Naive B cell (primary cell): ENCODE data around the gene SPTLC2. TPM values are rescaled to one million over a fixed set of nuclear protein-coding genes. Genes with fewer than 3 reads are reported as not detected.

Source experiments
- ATAC-seq, 2 donors: fragments of 150-1000 bp; cut with Tn5 transposase; 2 replicates each; pipeline ENCODE4 v1.10.0; 2021; ENCODE audit warnings: low read depth in 2 of 2, mild to moderate bottlenecking in 2 of 2, moderate library complexity in 2 of 2
- DNase-seq: peaks from one replicate; pipeline ENCODE4 v3.0.0; 2022
- H3K27ac Mint-ChIP-seq, 6 donors: one replicate each; pipeline ENCODE4 v1.8.0; 2020 to 2022; ENCODE audit warnings: mild to moderate bottlenecking in 6 of 6, mixed read lengths in 6 of 6, moderate library complexity in 5 of 6, inconsistent platforms in 2 of 6
- H3K27me3 Mint-ChIP-seq, 3 donors: one replicate each; pipeline ENCODE4 v1.8.0; 2021 to 2022; ENCODE audit warnings: mixed read lengths in 3 of 3, mild to moderate bottlenecking in 1 of 3
- H3K36me3 Mint-ChIP-seq, 2 donors: one replicate each; pipeline ENCODE4 v1.8.0; 2020 to 2022; ENCODE audit warnings: mixed read lengths in 2 of 2, inconsistent platforms in 1 of 2, mild to moderate bottlenecking in 1 of 2
- H3K4me1 Mint-ChIP-seq, 3 donors: one replicate each; pipeline ENCODE4 v1.8.0; 2020 to 2022; ENCODE audit warnings: mixed read lengths in 3 of 3, inconsistent platforms in 1 of 3, mild to moderate bottlenecking in 1 of 3, moderate library complexity in 1 of 3
- H3K4me3 Mint-ChIP-seq, 8 donors: one replicate each; pipeline ENCODE4 v1.8.0; 2020 to 2022; ENCODE audit warnings: mild to moderate bottlenecking in 8 of 8, mixed read lengths in 8 of 8, moderate library complexity in 8 of 8, inconsistent platforms in 2 of 8
- H3K9me3 Mint-ChIP-seq, 7 donors: one replicate each; pipeline ENCODE4 v1.8.0; 2020 to 2022; ENCODE audit warnings: mixed read lengths in 7 of 7, mild to moderate bottlenecking in 5 of 7, inconsistent platforms in 2 of 7, moderate library complexity in 1 of 7
- polyA plus RNA-seq, 6 donors: library from polyadenylated mRNA; unstranded; fragments of 300-500 nt; fragmentation: Illumina TruSeq; gene quantifications; one replicate each; pipeline ENCODE4 v1.2.3, GENCODE V29; 2021; ENCODE audit warnings: low read depth in 6 of 6

SPTLC2 gene
- polyA plus RNA-seq, 6 donors from 2014 or later, result 2.1 to 37.2 (median 32.8) TPM

DNA sequence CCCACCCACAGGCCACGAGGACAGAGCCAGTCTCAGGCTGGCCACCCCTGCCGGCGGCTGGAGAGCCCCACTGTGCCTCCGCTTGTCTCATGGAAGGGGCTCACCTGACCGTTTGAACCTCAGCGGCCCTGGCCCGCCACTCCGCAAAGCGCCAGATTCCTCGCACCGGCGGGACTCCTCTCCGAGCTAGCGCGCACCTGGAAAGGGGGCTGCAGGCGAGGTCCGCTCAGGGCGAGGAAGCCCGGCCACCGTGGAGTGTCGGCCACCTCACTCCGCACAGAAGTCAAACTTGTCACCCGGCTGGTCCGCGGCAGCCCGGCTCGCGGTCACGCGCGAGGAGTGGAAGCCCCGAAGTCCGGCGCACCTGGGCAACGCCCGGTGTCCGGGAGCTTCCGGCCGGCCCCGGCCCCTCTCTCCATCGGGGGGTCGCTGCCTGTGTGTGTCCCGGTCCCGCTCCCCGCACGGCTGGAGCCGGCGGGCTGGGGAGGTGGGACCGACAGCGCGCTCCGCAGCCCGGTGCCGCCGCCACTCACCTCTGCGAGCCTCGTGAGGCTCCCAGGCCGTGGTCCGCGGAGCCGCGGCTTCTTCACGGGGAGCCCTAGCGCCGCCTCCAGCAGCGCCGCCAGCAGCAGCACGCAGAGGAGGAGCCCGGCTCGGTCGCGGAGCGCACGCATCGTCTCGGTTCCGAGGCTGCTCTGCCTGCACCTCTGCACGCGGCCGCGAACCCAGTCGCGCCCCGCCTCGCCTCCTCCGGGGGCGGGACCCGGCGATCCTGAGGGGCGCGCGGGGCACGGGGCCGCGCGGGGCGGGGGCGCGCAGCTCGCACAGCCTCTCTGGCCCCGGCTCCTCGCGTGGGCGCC lies 118.1 kb downstream of the SPTLC2 start, which contains the start of gene ISM2:
ISM2 (minus strand) TSS at position 697 of the 860 bp plus-strand sequence; CDS start at position 674, 23 bp downstream.
- Mint-ChIP-seq H3K36me3 (peaks cover 4 to 5% of the 10 kb centered on the region in 2 donors), H3K9me3 (peaks cover 0 to 5% (median 3%) of the 10 kb centered on the region in 7 donors), H3K4me3 (peak within 1 kb of the TSS; percentile 70 to 89 (median 84)), H3K27me3 (peaks cover 17 to 42% (median 20%) of the 10 kb centered on the region in 3 donors), H3K4me1 (peaks cover 13 to 22% (median 20%) of the 10 kb centered on the region in 3 donors), H3K27ac (peak within 1 kb of the TSS in 1 of 6 donors; percentile 56)
- DNase-seq, result peak; percentile 47
- peak; percentile 89 to 92 for ATAC-seq

- Mint-ChIP-seq H3K36me3 (no peaks in the 10 kb centered on the region), H3K27me3 (peaks cover 17 to 39% (median 20%) of the 10 kb centered on the region in 3 donors), H3K9me3 (no peaks in the 10 kb centered on the region), H3K4me3 (peak overlapping the region in 1 of 8 donors; percentile 72), H3K4me1 (peaks cover 13 to 19% (median 18%) of the 10 kb centered on the region in 3 donors), H3K27ac (no peak overlapping the region)
- DNase-seq (no peak), ATAC-seq (no peak)
These were observed 121.1 kb downstream of the SPTLC2 start for GRCh38 chr14:77495334-77495733.

DNA sequence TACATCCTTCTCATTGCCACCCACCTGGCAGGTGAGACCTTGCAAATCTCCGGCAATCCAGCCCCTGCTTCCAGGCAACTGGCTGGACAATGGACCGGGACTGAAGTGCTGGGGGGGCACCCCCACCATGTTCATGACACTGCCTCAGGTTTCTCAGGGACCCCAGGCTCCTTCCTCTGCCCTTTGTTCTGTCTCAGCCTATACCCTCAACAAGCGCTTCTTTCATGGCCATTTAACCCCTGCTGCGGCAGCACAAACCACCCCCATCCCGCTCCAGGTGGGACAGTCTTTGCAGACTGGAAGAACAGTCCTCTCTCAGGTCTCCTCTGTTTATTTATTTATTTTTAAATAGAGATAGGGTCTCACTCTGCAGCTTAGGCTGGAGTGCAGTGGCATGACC lies 125.4 kb downstream of the SPTLC2 start:
- H3K4me1 Mint-ChIP-seq, result no peaks in the 10 kb centered on the region

DNA sequence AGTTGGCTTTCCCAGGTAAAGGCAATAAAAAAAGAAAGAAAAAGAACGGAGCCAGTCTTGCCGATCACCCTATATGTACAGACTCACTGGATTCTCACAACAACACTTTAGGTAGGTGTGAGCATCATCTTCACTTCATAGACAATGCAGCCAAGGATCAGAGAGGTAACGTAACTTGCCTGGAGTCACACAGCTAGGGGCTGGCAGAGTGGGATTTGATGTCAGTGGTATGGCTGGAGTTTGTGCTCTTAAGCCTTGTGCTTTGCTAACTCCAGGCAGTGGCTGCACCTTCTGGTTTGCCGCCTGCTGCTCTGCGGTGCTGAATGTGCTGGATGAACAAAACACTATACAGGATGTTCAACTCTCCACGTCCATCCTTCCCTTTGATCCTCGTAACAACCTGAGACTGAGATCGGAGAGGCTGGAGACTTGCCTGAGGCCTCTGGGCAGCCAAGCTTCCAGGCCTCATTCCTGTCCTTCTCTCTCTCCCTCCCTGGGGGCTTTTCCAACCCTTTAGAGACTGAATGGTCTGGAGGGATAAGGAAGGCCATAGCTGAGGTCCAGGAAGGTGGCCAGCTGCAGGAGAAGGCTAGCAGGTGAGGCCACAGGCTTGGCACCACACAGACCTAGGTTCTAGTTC lies 126.0 kb downstream of the SPTLC2 start:
- ATAC-seq, result no peak
- H3K27me3 Mint-ChIP-seq, result peaks cover 0 to 5% (median under 1%) of the 10 kb centered on the region in 3 donors
- H3K27ac Mint-ChIP-seq, result no peak overlapping the region
- no peaks in the 10 kb centered on the region for H3K9me3 Mint-ChIP-seq
- DNase-seq, result no peak
- H3K4me1 Mint-ChIP-seq, result no peaks in the 10 kb centered on the region
- H3K4me3 Mint-ChIP-seq, result no peak overlapping the region
- no peaks in the 10 kb centered on the region for H3K36me3 Mint-ChIP-seq

More for the DNA sequence above, 125.4 kb downstream of the SPTLC2 start:
- no peak overlapping the region for H3K27ac Mint-ChIP-seq
- H3K27me3 Mint-ChIP-seq, result peaks cover 0 to 9% (median 7%) of the 10 kb centered on the region in 3 donors
- peak overlapping the region in 1 of 8 donors; percentile 42 for H3K4me3 Mint-ChIP-seq
- DNase-seq, result no peak
- no peaks in the 10 kb centered on the region for H3K36me3 Mint-ChIP-seq
- no peak for ATAC-seq
- no peaks in the 10 kb centered on the region for H3K9me3 Mint-ChIP-seq

- no peaks in the 10 kb centered on the region for H3K9me3 Mint-ChIP-seq
- no peaks in the 10 kb centered on the region for H3K36me3 Mint-ChIP-seq
- no peak for DNase-seq
- ATAC-seq, result no peak
- no peak overlapping the region for H3K4me3 Mint-ChIP-seq
- no peak overlapping the region for H3K27ac Mint-ChIP-seq
- no peaks in the 10 kb centered on the region for H3K27me3 Mint-ChIP-seq
- H3K4me1 Mint-ChIP-seq, result no peaks in the 10 kb centered on the region
These were observed 127.4 kb downstream of the SPTLC2 start for GRCh38 chr14:77489041-77489440.

DNA sequence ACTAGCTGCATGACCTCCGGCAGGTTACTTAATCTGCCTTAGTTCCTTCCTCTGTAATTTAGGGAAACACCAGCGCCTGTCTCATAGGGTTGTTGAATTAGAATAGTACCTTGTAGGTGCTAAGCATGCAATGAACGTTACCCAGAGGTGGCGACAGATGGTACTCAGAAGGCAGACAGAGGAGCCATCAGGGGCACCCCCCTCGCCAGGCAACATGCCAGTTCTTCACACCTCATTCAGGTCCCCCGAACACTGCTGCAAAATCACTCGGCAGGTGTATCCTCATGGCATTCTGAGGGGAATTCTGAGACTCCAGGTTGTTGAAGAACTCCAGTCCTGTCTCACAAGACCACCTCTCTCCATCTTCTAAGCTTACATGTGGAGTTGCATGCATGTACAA lies 127.9 kb downstream of the SPTLC2 start:
- DNase-seq (no peak), ATAC-seq (no peak)
- Mint-ChIP-seq H3K36me3 (no peaks in the 10 kb centered on the region), H3K9me3 (no peaks in the 10 kb centered on the region), H3K27me3 (no peaks in the 10 kb centered on the region), H3K27ac (no peak overlapping the region), H3K4me3 (no peak overlapping the region), H3K4me1 (no peaks in the 10 kb centered on the region)

DNA sequence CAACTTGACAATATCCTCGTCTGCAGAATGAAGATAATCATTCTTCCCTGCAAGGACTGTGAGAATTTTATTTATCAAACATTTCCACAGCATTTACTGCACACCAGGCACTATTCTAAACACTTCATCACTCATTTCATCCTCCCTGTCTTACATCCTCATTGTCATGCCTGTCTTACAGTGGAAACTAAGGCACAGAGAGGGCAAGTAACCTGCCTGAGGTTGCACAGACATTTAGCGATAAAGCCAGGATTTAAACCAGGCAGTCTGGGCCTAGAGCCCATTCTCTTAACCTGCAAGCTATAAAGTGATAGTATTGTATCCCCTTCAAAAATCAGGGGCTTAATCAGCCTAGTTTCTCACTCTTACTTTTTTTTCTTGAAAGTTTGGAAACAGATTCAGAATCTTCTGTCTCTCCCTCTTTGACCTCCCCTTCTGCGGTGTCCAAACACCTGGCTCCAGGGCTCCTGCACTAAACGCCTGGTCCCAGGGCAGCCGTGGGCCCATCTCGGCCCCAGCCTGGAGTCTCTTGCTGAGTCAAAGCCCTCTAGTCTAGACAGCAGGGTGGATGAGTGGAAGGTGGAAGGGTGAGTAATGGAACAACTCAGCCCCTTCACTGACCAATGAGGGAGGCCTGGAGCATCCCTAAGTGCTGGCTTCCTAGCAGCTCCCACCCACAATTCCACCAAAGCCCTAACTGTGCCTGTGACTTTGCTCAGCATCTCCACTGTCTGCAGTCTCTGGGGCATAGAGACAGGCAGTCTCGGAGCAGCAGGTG lies 130.3 kb downstream of the SPTLC2 start:
- peaks cover 0 to 6% (median 0%) of the 10 kb centered on the region in 3 donors for H3K4me1 Mint-ChIP-seq
- ATAC-seq (no peak), DNase-seq (no peak)
- H3K27me3 Mint-ChIP-seq, result no peaks in the 10 kb centered on the region
- H3K27ac Mint-ChIP-seq, result no peak overlapping the region
- H3K36me3 Mint-ChIP-seq, result no peaks in the 10 kb centered on the region
- no peak overlapping the region for H3K4me3 Mint-ChIP-seq
- H3K9me3 Mint-ChIP-seq, result no peaks in the 10 kb centered on the region

- no peak for DNase-seq
- ATAC-seq, result no peak
- H3K27ac Mint-ChIP-seq, result no peak overlapping the region
- no peaks in the 10 kb centered on the region for H3K36me3 Mint-ChIP-seq
- H3K9me3 Mint-ChIP-seq, result no peaks in the 10 kb centered on the region
- no peak overlapping the region for H3K4me3 Mint-ChIP-seq
- H3K27me3 Mint-ChIP-seq, result no peaks in the 10 kb centered on the region
- peaks cover 0 to 6% (median 0%) of the 10 kb centered on the region in 3 donors for H3K4me1 Mint-ChIP-seq
These were observed 131.2 kb downstream of the SPTLC2 start for GRCh38 chr14:77485256-77485655.

DNA sequence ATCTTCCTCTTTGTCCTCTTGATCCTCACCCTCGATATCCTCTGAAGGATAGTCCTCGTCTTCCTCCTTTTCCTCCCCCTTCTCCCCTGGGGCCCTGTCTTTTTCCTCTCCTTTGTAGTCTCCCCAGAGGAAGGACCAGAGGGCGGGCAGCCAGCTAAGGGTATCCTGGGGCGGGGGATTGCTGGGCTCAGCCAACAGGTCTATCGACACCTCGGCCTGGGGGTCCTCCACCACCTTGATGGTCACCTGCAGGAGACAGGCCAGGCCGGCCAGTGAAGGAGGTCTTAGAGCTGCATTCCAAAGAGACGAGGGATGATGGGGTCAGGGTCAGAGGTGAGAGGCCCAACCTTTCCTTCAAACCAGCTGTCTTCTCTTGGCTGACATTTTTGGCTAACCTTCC lies 134.0 kb downstream of the SPTLC2 start:
- peaks cover 0 to 6% (median 0%) of the 10 kb centered on the region in 3 donors for H3K4me1 Mint-ChIP-seq
- no peaks in the 10 kb centered on the region for H3K9me3 Mint-ChIP-seq
- ATAC-seq, result no peak
- no peaks in the 10 kb centered on the region for H3K27me3 Mint-ChIP-seq
- DNase-seq, result no peak
- H3K36me3 Mint-ChIP-seq, result no peaks in the 10 kb centered on the region
- peak overlapping the region in 1 of 8 donors; percentile 42 for H3K4me3 Mint-ChIP-seq
- peak overlapping the region in 1 of 6 donors; percentile 47 for H3K27ac Mint-ChIP-seq

DNA sequence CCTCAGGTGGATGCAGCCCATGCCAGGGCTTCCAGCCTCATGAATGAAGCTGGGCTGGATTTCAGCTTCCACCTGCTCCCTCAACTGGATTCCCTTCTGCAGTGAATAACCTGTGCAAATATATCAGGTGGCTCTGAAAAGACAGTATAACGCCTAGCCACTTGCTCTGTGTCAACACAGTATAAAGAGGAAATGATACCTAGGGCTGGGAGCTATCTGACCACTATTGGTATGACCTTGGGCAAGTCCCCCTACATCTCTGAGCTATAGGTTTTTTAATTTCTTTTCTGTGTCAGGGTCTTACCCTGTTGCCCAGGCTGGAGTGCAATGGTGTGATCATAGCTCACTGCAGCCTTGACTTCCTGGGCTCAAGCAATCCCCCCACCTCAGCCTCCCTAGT lies 137.6 kb downstream of the SPTLC2 start:
- no peak overlapping the region for H3K27ac Mint-ChIP-seq
- no peaks in the 10 kb centered on the region for H3K36me3 Mint-ChIP-seq
- H3K27me3 Mint-ChIP-seq, result no peaks in the 10 kb centered on the region
- H3K4me1 Mint-ChIP-seq, result peaks cover 0 to 6% (median 2%) of the 10 kb centered on the region in 3 donors
- ATAC-seq (peak; percentile 51 to 60), DNase-seq (no peak)
- no peaks in the 10 kb centered on the region for H3K9me3 Mint-ChIP-seq
- H3K4me3 Mint-ChIP-seq, result no peak overlapping the region

GRCh38 chr14:77478029-77478428 lies 138.4 kb downstream of the SPTLC2 start:
- peaks cover 0 to 6% (median 2%) of the 10 kb centered on the region in 3 donors for H3K4me1 Mint-ChIP-seq
- H3K4me3 Mint-ChIP-seq, result no peak overlapping the region
- no peaks in the 10 kb centered on the region for H3K27me3 Mint-ChIP-seq
- H3K9me3 Mint-ChIP-seq, result no peaks in the 10 kb centered on the region
- DNase-seq (no peak), ATAC-seq (no peak)
- H3K36me3 Mint-ChIP-seq, result no peaks in the 10 kb centered on the region
- H3K27ac Mint-ChIP-seq, result no peak overlapping the region

DNA sequence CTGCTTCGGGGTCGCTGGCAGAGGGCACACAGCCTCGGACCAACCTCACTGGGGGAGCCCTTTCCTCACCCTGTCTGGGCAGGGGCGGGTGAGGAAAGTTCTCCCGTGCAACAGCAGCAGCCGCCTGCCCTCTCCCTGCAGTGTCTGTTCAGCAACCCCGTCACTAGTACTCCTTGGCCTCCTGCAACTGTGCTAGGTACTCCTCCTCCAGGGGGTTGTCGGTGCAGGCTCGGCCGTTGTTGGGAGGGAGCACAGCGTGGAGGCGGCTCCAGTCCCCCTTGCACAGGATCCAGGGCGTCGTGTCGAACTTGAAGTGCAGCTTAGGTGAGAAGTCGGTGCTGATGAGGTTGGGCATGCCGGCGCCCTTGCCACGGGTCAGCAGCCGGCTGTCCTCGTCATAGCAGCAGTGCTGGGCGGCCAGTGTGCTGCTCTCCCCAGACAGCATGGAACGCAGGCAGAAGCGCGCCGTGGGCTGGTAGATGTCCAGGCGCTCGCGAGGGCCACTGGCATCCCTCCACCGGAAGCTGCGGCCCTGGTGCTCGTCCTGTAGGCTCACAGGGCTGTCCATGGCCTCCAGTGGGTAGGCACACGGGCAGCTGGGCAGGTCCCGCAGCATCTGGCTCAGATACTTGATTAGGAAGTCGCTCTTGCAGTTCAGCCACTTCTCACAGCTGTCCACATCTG lies 140.9 kb downstream of the SPTLC2 start:
- peaks cover 0 to 2% (median 0%) of the 10 kb centered on the region in 3 donors for H3K4me1 Mint-ChIP-seq
- H3K4me3 Mint-ChIP-seq, result peak overlapping the region in 1 of 8 donors; percentile 71
- H3K36me3 Mint-ChIP-seq, result no peaks in the 10 kb centered on the region
- ATAC-seq (no peak), DNase-seq (no peak)
- no peaks in the 10 kb centered on the region for H3K9me3 Mint-ChIP-seq
- no peak overlapping the region for H3K27ac Mint-ChIP-seq
- H3K27me3 Mint-ChIP-seq, result no peaks in the 10 kb centered on the region
